HepG2 (cell line): ENCODE results near the gene CCDC106. TPM values are rescaled to one million over a fixed set of nuclear protein-coding genes. Genes with fewer than 3 reads are reported as not detected.

ENCODE experiments used
- ATF7 ChIP-seq, 2 experiments: fragments of 450-650 bp in 1 of 2; sonication (generic) in 1 of 2; formaldehyde crosslinking in 1 of 2; IDR thresholded peaks; 2 replicates each; pipeline versions ENCODE4 v1.4.0 to v1.6.1; 2016 to 2020; ENCODE audit warnings: antibody characterized with exemption in 1 of 2, mild to moderate bottlenecking in 1 of 2, missing genetic modification reagents in 1 of 2
- DR1 ChIP-seq: sonication (generic); formaldehyde crosslinking; IDR thresholded peaks from 2 replicates; pipeline ENCODE4 v1.8.0; 2021; ENCODE audit warnings: mild to moderate bottlenecking, missing genetic modification reagents, inconsistent platforms
- HNRNPLL ChIP-seq: fragments of 200-400 bp; formaldehyde crosslinking; IDR thresholded peaks from 2 replicates; pipeline ENCODE4 v1.6.1; 2017; ENCODE audit warnings: mild to moderate bottlenecking, low read depth, low read length; ENCODE audit not compliant: poor library complexity, severe bottlenecking
- HOXA3 ChIP-seq: sonication (generic); formaldehyde crosslinking; IDR thresholded peaks from 2 replicates; pipeline ENCODE4 v1.5.0; 2020; ENCODE audit warnings: missing genetic modification reagents
- KAT8 ChIP-seq: IDR thresholded peaks from 2 replicates; pipeline ENCODE4 v1.6.1; 2016; ENCODE audit warnings: missing genetic modification reagents, missing compliant biosample characterization
- MED1 ChIP-seq: sonication (generic); formaldehyde crosslinking; IDR thresholded peaks from 2 replicates; pipeline ENCODE4 v1.4.0; 2020; ENCODE audit warnings: missing genetic modification reagents
- MED13 ChIP-seq: sonication (generic); formaldehyde crosslinking; IDR thresholded peaks from 2 replicates; pipeline ENCODE4 v1.5.0; 2020; ENCODE audit warnings: missing genetic modification reagents
- NFKB2 ChIP-seq: sonication (generic); formaldehyde crosslinking; IDR thresholded peaks from 2 replicates; pipeline ENCODE4 v1.4.0; 2020; ENCODE audit warnings: missing genetic modification reagents, borderline replicate concordance
- RCOR2 ChIP-seq: IDR thresholded peaks from 2 replicates; pipeline ENCODE4 v1.6.1; 2016; ENCODE audit warnings: missing biosample characterization, missing genetic modification reagents
- SAFB2 ChIP-seq: sonication (generic); formaldehyde crosslinking; IDR thresholded peaks from 2 replicates; pipeline ENCODE4 v1.5.1; 2020; ENCODE audit warnings: missing genetic modification reagents, low read depth, mild to moderate bottlenecking, borderline replicate concordance
- SAP130 ChIP-seq: IDR thresholded peaks from 2 replicates; pipeline ENCODE4 v1.6.1; 2016; ENCODE audit warnings: low read depth
- TSC22D2 ChIP-seq: sonication (generic); formaldehyde crosslinking; IDR thresholded peaks from 2 replicates; pipeline ENCODE4 v1.5.1; 2020; ENCODE audit warnings: missing genetic modification reagents, mild to moderate bottlenecking, borderline replicate concordance
- ZMYM2 ChIP-seq: sonication (generic); formaldehyde crosslinking; IDR thresholded peaks from 2 replicates; pipeline ENCODE4 v1.8.0; 2022; ENCODE audit warnings: mild to moderate bottlenecking, missing genetic modification reagents
- ZNF432 ChIP-seq: sonication (generic); formaldehyde crosslinking; IDR thresholded peaks from 2 replicates; pipeline ENCODE4 v1.5.0; 2020; ENCODE audit warnings: missing genetic modification reagents, mild to moderate bottlenecking, borderline replicate concordance
- polyA plus RNA-seq, 8 experiments: library from polyadenylated mRNA; depleted of rRNA in 3 of 8; stranded (reverse) in 7 of 8; unstranded in 1 of 8; fragments of >200 nt; fragmentation: Illumina TruSeq in 4 of 8; extraction: Trizol in 4 of 8; gene quantifications; 2 replicates each; pipeline versions ENCODE4 v1.2.1 to v1.2.3, GENCODE V29; 2011 to 2016; ENCODE audit warnings: low read depth in 4 of 8, missing spikeins in 1 of 8, mixed read lengths in 1 of 8; ENCODE audit not compliant: insufficient read depth in 1 of 8
- total RNA-seq, 5 experiments: library from RNA; depleted of rRNA; stranded (reverse); fragments of >200 nt; fragmentation: Illumina TruSeq; extraction: Trizol; gene quantifications; 2 replicates each; pipeline ENCODE4 v1.2.3, GENCODE V29; 2016; ENCODE audit warnings: low read depth in 1 of 5
- TF ChIP-seq, protein P1 (sequence below): sonication (generic); formaldehyde crosslinking; IDR thresholded peaks from 2 replicates; pipeline ENCODE4 v1.4.0; 2020; ENCODE audit warnings: missing genetic modification reagents
- TF ChIP-seq, protein P2 (sequence below): IDR thresholded peaks from 2 replicates; pipeline ENCODE4 v1.6.1; 2016
- TF ChIP-seq, protein P3 (sequence below): sonication (generic); formaldehyde crosslinking; IDR thresholded peaks from 2 replicates; pipeline ENCODE4 v1.5.0; 2020; ENCODE audit warnings: mild to moderate bottlenecking, missing genetic modification reagents
- TF ChIP-seq, protein P4 (sequence below), 2 experiments: sonication (generic) in 1 of 2; formaldehyde crosslinking in 1 of 2; IDR thresholded peaks; 2 replicates each; pipeline versions ENCODE4 v1.5.1 to v1.6.1; 2011 to 2020; ENCODE audit warnings: borderline replicate concordance in 1 of 2, low read depth in 1 of 2, low read length in 1 of 2, mild to moderate bottlenecking in 1 of 2, missing genetic modification reagents in 1 of 2, moderate library complexity in 1 of 2
- TF ChIP-seq, protein P5 (sequence below): sonication (generic); formaldehyde crosslinking; IDR thresholded peaks from 2 replicates; pipeline ENCODE4 v1.4.0; 2020; ENCODE audit warnings: missing genetic modification reagents, borderline replicate concordance

CCDC106 gene
- total and polyA plus RNA-seq, 2 of the 13 experiments (the other 11 are each of a cell fraction or from before 2014, with no cell fraction given): 4.7 to 8.8 TPM

DNA sequence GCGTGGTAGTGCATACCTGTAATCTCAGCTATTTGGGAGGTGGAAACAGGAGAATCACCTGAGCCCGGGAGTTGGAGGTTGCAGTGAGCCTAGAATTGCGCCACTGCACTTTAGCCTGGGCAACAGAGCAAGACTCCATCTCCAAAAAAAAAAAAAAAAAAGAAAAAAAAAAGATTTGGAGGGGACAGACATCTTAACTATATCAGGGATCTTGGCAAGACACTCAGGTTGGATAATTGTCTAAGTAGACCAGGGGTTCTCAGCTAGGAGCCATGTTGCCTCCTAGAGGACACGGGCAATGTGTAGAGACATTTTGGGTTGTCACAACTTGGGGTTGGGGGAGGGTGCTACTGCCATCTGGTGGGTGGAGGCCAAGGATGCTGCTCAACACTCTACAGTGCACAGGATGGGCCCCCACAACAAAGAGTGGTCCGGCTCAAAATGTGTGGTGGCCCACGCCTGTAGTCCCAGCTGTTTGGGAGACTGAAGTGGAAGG is 9.1 kb upstream of the CCDC106 start (continued):
- TF ChIP-seq, protein P1, sequence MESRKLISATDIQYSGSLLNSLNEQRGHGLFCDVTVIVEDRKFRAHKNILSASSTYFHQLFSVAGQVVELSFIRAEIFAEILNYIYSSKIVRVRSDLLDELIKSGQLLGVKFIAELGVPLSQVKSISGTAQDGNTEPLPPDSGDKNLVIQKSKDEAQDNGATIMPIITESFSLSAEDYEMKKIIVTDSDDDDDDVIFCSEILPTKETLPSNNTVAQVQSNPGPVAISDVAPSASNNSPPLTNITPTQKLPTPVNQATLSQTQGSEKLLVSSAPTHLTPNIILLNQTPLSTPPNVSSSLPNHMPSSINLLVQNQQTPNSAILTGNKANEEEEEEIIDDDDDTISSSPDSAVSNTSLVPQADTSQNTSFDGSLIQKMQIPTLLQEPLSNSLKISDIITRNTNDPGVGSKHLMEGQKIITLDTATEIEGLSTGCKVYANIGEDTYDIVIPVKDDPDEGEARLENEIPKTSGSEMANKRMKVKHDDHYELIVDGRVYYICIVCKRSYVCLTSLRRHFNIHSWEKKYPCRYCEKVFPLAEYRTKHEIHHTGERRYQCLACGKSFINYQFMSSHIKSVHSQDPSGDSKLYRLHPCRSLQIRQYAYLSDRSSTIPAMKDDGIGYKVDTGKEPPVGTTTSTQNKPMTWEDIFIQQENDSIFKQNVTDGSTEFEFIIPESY: peak; percentile 82
- TF ChIP-seq SAP130 (CRISPR knock-in tag): peak; percentile 55
- TF ChIP-seq, protein P2, sequence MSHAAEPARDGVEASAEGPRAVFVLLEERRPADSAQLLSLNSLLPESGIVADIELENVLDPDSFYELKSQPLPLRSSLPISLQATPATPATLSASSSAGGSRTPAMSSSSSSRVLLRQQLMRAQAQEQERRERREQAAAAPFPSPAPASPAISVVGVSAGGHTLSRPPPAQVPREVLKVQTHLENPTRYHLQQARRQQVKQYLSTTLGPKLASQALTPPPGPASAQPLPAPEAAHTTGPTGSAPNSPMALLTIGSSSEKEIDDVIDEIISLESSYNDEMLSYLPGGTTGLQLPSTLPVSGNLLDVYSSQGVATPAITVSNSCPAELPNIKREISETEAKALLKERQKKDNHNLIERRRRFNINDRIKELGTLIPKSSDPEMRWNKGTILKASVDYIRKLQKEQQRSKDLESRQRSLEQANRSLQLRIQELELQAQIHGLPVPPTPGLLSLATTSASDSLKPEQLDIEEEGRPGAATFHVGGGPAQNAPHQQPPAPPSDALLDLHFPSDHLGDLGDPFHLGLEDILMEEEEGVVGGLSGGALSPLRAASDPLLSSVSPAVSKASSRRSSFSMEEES (CRISPR knock-in tag): no peak
- no peak for TF ChIP-seq ATF7 (IDR thresholded peaks at IDR 0.05)
- TF ChIP-seq ATF7 (CRISPR knock-in tag; IDR thresholded peaks at IDR 0.05): no peak
- no peak for TF ChIP-seq SAFB2 (CRISPR knock-in tag)
- TF ChIP-seq ZMYM2 (CRISPR knock-in tag): no peak
- TF ChIP-seq, protein P3, sequence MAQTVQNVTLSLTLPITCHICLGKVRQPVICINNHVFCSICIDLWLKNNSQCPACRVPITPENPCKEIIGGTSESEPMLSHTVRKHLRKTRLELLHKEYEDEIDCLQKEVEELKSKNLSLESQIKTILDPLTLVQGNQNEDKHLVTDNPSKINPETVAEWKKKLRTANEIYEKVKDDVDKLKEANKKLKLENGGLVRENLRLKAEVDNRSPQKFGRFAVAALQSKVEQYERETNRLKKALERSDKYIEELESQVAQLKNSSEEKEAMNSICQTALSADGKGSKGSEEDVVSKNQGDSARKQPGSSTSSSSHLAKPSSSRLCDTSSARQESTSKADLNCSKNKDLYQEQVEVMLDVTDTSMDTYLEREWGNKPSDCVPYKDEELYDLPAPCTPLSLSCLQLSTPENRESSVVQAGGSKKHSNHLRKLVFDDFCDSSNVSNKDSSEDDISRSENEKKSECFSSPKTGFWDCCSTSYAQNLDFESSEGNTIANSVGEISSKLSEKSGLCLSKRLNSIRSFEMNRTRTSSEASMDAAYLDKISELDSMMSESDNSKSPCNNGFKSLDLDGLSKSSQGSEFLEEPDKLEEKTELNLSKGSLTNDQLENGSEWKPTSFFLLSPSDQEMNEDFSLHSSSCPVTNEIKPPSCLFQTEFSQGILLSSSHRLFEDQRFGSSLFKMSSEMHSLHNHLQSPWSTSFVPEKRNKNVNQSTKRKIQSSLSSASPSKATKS (CRISPR knock-in tag): no peak
- no peak for TF ChIP-seq HNRNPLL
- TF ChIP-seq KAT8 (CRISPR knock-in tag): peak; percentile 53
- TF ChIP-seq MED13 (CRISPR knock-in tag): no peak
- 0 out of 2 replicates have a peak, but pooled peaks have one; percentile 33 for TF ChIP-seq RCOR2 (CRISPR knock-in tag)
- TF ChIP-seq ZNF432 (CRISPR knock-in tag): no peak
- TF ChIP-seq, protein P4, sequence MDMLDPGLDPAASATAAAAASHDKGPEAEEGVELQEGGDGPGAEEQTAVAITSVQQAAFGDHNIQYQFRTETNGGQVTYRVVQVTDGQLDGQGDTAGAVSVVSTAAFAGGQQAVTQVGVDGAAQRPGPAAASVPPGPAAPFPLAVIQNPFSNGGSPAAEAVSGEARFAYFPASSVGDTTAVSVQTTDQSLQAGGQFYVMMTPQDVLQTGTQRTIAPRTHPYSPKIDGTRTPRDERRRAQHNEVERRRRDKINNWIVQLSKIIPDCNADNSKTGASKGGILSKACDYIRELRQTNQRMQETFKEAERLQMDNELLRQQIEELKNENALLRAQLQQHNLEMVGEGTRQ (IDR thresholded peaks at IDR 0.05; ENCODE audit: low read depth, low read length): no peak
- TF ChIP-seq, protein P4 (CRISPR knock-in tag; IDR thresholded peaks at IDR 0.05; ENCODE audit: borderline replicate concordance): no peak
- TF ChIP-seq HOXA3 (CRISPR knock-in tag): peak; percentile 52; the same call in 1 of the 2 replicates
- no peak for TF ChIP-seq DR1 (CRISPR knock-in tag)
- TF ChIP-seq NFKB2 (CRISPR knock-in tag): no peak
- no peak for TF ChIP-seq TSC22D2 (CRISPR knock-in tag)
- TF ChIP-seq, protein P5, sequence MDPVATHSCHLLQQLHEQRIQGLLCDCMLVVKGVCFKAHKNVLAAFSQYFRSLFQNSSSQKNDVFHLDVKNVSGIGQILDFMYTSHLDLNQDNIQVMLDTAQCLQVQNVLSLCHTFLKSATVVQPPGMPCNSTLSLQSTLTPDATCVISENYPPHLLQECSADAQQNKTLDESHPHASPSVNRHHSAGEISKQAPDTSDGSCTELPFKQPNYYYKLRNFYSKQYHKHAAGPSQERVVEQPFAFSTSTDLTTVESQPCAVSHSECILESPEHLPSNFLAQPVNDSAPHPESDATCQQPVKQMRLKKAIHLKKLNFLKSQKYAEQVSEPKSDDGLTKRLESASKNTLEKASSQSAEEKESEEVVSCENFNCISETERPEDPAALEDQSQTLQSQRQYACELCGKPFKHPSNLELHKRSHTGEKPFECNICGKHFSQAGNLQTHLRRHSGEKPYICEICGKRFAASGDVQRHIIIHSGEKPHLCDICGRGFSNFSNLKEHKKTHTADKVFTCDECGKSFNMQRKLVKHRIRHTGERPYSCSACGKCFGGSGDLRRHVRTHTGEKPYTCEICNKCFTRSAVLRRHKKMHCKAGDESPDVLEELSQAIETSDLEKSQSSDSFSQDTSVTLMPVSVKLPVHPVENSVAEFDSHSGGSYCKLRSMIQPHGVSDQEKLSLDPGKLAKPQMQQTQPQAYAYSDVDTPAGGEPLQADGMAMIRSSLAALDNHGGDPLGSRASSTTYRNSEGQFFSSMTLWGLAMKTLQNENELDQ (CRISPR knock-in tag): no peak
- no peak for TF ChIP-seq MED1
